GM12878 (cell line): Measurements from ENCODE around the gene ZNF785. TPM values are rescaled to one million over a fixed set of nuclear protein-coding genes. Genes with fewer than 3 reads are reported as not detected.

Source experiments
- ATAC-seq: fragments of 200-7000 bp; cut with Tn5 transposase; 3 replicates; pipeline ENCODE4 v1.9.1; 2020; ENCODE audit warnings: mild to moderate bottlenecking, moderate library complexity
- BruUV-seq: library from RNA; stranded (reverse); fragments of 400-500 nt; replicated peaks from 2 replicates; lab custom pipeline; 2021; lab: Mats Ljungman, UMichigan
- CTCF ChIA-PET: fragments of 300-600 bp; sonication (Branson Sonifier 250); formaldehyde crosslinking; extraction: SDS; loops from one replicate; lab custom pipeline; 2021; ENCODE audit warnings: inconsistent platforms; lab: Yijun Ruan, JAX
- POLR2A ChIA-PET: fragments of 350-600 bp; formaldehyde crosslinking; extraction: SDS; loops from one replicate; lab custom pipeline; 2021; ENCODE audit warnings: inconsistent platforms; lab: Charles Lee
- RAD21 ChIA-PET: fragments of 300-600 bp; sonication (Branson Sonifier 250); formaldehyde crosslinking; loops from one replicate; lab custom pipeline; 2023; ENCODE audit warnings: antibody characterized with exemption; ENCODE audit not compliant: unreplicated experiment; lab: Charles Lee
- SMC1A ChIA-PET: fragments of 300-600 bp; sonication (Branson Sonifier 250); formaldehyde crosslinking; loops from one replicate; lab custom pipeline; 2023; ENCODE audit not compliant: unreplicated experiment, uncharacterized antibody; lab: Charles Lee
- DNase-seq: peaks from one replicate; pipeline ENCODE4 v3.0.0-alpha.2; 2011; ENCODE audit warnings: low read depth, low spot score
- FAIRE-seq: peaks from 3 replicates; lab custom pipeline; 2011; peaks lifted over from hg19 to GRCh38; lab: Jason Lieb, UNC
- H2AFZ ChIP-seq: 2 replicates; pipeline ENCODE4 v1.6.0; 2011; ENCODE audit warnings: low read depth, low read length, control low read depth; ENCODE audit not compliant: control insufficient read depth
- H3K27ac ChIP-seq: 2 replicates; pipeline ENCODE4 v1.5.1; 2011; ENCODE audit warnings: control low read depth; ENCODE audit not compliant: control insufficient read depth, insufficient read depth
- H3K27me3 ChIP-seq, 2 experiments: replicated peaks in 1 of 2; 2 replicates each; pipeline versions ENCODE4 v1.6.0 to v1.6.1; 2011; ENCODE audit warnings: low read length in 1 of 2; ENCODE audit not compliant: control insufficient read depth in 2 of 2, insufficient read depth in 2 of 2
- H3K36me3 ChIP-seq, 2 experiments: 2 replicates each; pipeline ENCODE4 v1.5.1; 2011; ENCODE audit warnings: low read length in 1 of 2; ENCODE audit not compliant: control insufficient read depth in 2 of 2, insufficient read depth in 2 of 2
- H3K4me1 ChIP-seq: 2 replicates; pipeline ENCODE4 v1.6.1; 2011; ENCODE audit warnings: mild to moderate bottlenecking, low read length, moderate library complexity, mixed read lengths; ENCODE audit not compliant: control insufficient read depth, insufficient read depth
- H3K4me2 ChIP-seq: 2 replicates; pipeline ENCODE4 v1.6.0; 2011; ENCODE audit warnings: control low read depth; ENCODE audit not compliant: control insufficient read depth, insufficient read depth
- H3K4me3 ChIP-seq: fragments of 200-600 bp; sonication (generic); 2 replicates; pipeline ENCODE4 v1.5.1; 2016
- H3K79me2 ChIP-seq: 2 replicates; pipeline ENCODE4 v1.6.0; 2011; ENCODE audit warnings: low read length; ENCODE audit not compliant: control insufficient read depth, insufficient read depth
- H3K9ac ChIP-seq: 2 replicates; pipeline ENCODE4 v1.8.0; 2011; ENCODE audit warnings: low read length, control low read depth, mixed read lengths; ENCODE audit not compliant: control insufficient read depth, insufficient read depth
- H3K9me3 ChIP-seq: replicated peaks from 3 replicates; pipeline ENCODE4 v1.5.1; 2011; ENCODE audit warnings: mild to moderate bottlenecking, low read length; ENCODE audit not compliant: control insufficient read depth, insufficient read depth
- H4K20me1 ChIP-seq: 2 replicates; pipeline ENCODE4 v1.6.0; 2011; ENCODE audit not compliant: control insufficient read depth, insufficient read depth
- ATF7 ChIP-seq: fragments of 450-650 bp; IDR thresholded peaks from 2 replicates; pipeline ENCODE4 v1.6.1; 2016; ENCODE audit warnings: low read depth, mild to moderate bottlenecking
- BRCA1 ChIP-seq: IDR thresholded peaks from 2 replicates; pipeline ENCODE4 v1.6.1; 2011; ENCODE audit warnings: low read depth, low read length, improper control_type of control experiment
- EP300 ChIP-seq, 2 experiments: fragments of 150-350 bp in 1 of 2; IDR thresholded peaks; 2 replicates each; pipeline ENCODE4 v1.6.1; 2011 to 2012; ENCODE audit warnings: low read depth in 2 of 2, low read length in 2 of 2, borderline replicate concordance in 1 of 2, improper control_type of control experiment in 1 of 2, inconsistent platforms in 1 of 2; ENCODE audit not compliant: control insufficient read depth in 1 of 2
- MEF2B ChIP-seq: fragments of 450-650 bp; IDR thresholded peaks from 2 replicates; pipeline ENCODE4 v1.6.1; 2018; ENCODE audit warnings: mild to moderate bottlenecking, moderate library complexity; ENCODE audit not compliant: partially characterized antibody, poor library complexity, severe bottlenecking
- POU2F2 ChIP-seq: IDR thresholded peaks from 3 replicates; pipeline ENCODE4 v1.6.1; 2011; ENCODE audit warnings: low read depth, mild to moderate bottlenecking, low read length, borderline replicate concordance
- WGBS: methylation state at CpG from one replicate; pipeline ENCODE4 v1.1.6; 2016; ENCODE audit warnings: low lambda C conversion rate; ENCODE audit not compliant: insufficient replicate concordance, insufficient coverage; ENCODE audit errors: missing lambda C conversion rate; 5-methylcytosine and 5-hydroxymethylcytosine counted together
- in situ Hi-C: fragments of 300-500 bp; cut with MboI; formaldehyde crosslinking; loops from 9 replicates; pipeline ENCODE4 v1.14.3; 2018; ENCODE audit warnings: mixed read lengths
- intact Hi-C: fragments of 100-400 bp; cut with micrococcal nuclease; formaldehyde crosslinking; loops from one replicate; pipeline ENCODE4 v1.14.2; 2022; ENCODE audit not compliant: unreplicated experiment
- polyA plus RNA-seq, 11 experiments: library from polyadenylated mRNA; depleted of rRNA in 4 of 11; unstranded in 6 of 11; stranded (reverse) in 5 of 11; fragments of >200 nt; fragmentation: Nextera tagmentation in 4 of 11; fragmentation: Illumina TruSeq in 1 of 11; extraction: Ambion mirVana in 4 of 11; extraction: Trizol in 1 of 11; gene quantifications; 1 replicate in 1 of 11; 2 replicates in 10 of 11; pipeline versions ENCODE4 v1.2.1 to v1.2.3, GENCODE V29; 2011 to 2016; ENCODE audit warnings: inconsistent platforms in 2 of 11, missing spikeins in 2 of 11, low read depth in 1 of 11
- total RNA-seq, 4 experiments: library from RNA; depleted of rRNA in 3 of 4; stranded (reverse); fragments of >200 nt in 3 of 4; fragmentation: Illumina TruSeq in 1 of 4; extraction: Trizol in 1 of 4; gene quantifications; 2 replicates each; pipeline versions ENCODE4 v1.2.1 to v1.2.3, GENCODE V29; 2013 to 2021
- TF ChIP-seq, protein P1 (sequence below): IDR thresholded peaks from 2 replicates; pipeline ENCODE4 v1.6.1; 2012; ENCODE audit warnings: low read depth, low read length, improper control_type of control experiment
- TF ChIP-seq, protein P2 (sequence below), 3 experiments: IDR thresholded peaks in 2 of 3; conservative IDR thresholded peaks in 1 of 3; 2 replicates each; pipeline ENCODE4 v1.5.1; 2011; ENCODE audit warnings: low read depth in 3 of 3, low read length in 3 of 3, mild to moderate bottlenecking in 3 of 3, control low read depth in 2 of 3, moderate library complexity in 2 of 3, inconsistent platforms in 1 of 3, mixed read lengths in 1 of 3; ENCODE audit not compliant: control insufficient read depth in 2 of 3, insufficient read depth in 1 of 3; ENCODE audit errors: extremely low read depth in 1 of 3

ZNF785 gene
- total and polyA plus RNA-seq, 10 of the 15 experiments (the other 5 are each of a cell fraction or from before 2014, with no cell fraction given), result 0.87 to 11.5 (median 7.5) TPM

- TF ChIP-seq, protein P1, sequence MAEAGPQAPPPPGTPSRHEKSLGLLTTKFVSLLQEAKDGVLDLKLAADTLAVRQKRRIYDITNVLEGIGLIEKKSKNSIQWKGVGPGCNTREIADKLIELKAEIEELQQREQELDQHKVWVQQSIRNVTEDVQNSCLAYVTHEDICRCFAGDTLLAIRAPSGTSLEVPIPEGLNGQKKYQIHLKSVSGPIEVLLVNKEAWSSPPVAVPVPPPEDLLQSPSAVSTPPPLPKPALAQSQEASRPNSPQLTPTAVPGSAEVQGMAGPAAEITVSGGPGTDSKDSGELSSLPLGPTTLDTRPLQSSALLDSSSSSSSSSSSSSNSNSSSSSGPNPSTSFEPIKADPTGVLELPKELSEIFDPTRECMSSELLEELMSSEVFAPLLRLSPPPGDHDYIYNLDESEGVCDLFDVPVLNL, result no peak
- TF ChIP-seq, protein P2, sequence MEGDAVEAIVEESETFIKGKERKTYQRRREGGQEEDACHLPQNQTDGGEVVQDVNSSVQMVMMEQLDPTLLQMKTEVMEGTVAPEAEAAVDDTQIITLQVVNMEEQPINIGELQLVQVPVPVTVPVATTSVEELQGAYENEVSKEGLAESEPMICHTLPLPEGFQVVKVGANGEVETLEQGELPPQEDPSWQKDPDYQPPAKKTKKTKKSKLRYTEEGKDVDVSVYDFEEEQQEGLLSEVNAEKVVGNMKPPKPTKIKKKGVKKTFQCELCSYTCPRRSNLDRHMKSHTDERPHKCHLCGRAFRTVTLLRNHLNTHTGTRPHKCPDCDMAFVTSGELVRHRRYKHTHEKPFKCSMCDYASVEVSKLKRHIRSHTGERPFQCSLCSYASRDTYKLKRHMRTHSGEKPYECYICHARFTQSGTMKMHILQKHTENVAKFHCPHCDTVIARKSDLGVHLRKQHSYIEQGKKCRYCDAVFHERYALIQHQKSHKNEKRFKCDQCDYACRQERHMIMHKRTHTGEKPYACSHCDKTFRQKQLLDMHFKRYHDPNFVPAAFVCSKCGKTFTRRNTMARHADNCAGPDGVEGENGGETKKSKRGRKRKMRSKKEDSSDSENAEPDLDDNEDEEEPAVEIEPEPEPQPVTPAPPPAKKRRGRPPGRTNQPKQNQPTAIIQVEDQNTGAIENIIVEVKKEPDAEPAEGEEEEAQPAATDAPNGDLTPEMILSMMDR (IDR thresholded peaks at IDR 0.05 in 2 of 3, conservative IDR thresholded peaks at IDR 0.05 in 1 of 3; ENCODE audit: control insufficient read depth in 2 of 3, extremely low read depth in 1 of 3, insufficient read depth in 1 of 3, low read depth in 3 of 3, low read length in 3 of 3), result no peak
- no peak for TF ChIP-seq BRCA1
- TF ChIP-seq ATF7, result no peak
- no peak for TF ChIP-seq POU2F2
- no peak for TF ChIP-seq MEF2B
- no peak for TF ChIP-seq EP300 (IDR thresholded peaks at IDR 0.05; ENCODE audit: borderline replicate concordance in 1 of 2, control insufficient read depth in 1 of 2, low read depth in 2 of 2, low read length in 2 of 2)
- Histone ChIP-seq H3K9me3 (no peaks in the 10 kb centered on the region), H3K4me1 (peaks cover 8% of the 10 kb centered on the region), H3K4me3 (peak overlapping the region; percentile 90; the same call in 1 of the 2 replicates), H4K20me1 (no peaks in the 10 kb centered on the region), H3K27ac (no peak overlapping the region), H3K27me3 (no peaks in the 10 kb centered on the region), H2AFZ (no peak overlapping the region), H3K79me2 (peaks cover 27% of the 10 kb centered on the region), H3K4me2 (peak overlapping the region; percentile 32; the same call in 1 of the 2 replicates), H3K9ac (no peak overlapping the region), H3K36me3 (peaks cover 2 to 3% of the 10 kb centered on the region in 2 experiments; a peak in 1 of 4 replicates)
- ChIA-PET SMC1A (interaction anchor here (4.2 to 4.7 kb wide), 3 partner anchors 24 to 103 kb away, joined by 32 to 47 read pairs (median 43); partner anchors contain the start of genes DCTPP1 and ZNF764), CTCF (interaction anchor here (1.2 to 4.7 kb wide), 7 partner anchors 24 to 117 kb away, joined by 3 to 81 read pairs (median 43); partner anchors contain the start of genes DCTPP1, PRR14, SEPHS2 and ZNF764), POLR2A (interaction anchor here (0.6 to 5.2 kb wide), 8 partner anchors 26 to 381 kb away, joined by 3 to 109 read pairs (median 4); partner anchors contain the start of genes ITGAL, ZNF688 and ZNF764), RAD21 (interaction anchor here (1.2 to 5.2 kb wide), 5 partner anchors 24 to 126 kb away, joined by 4 to 129 read pairs (median 44); partner anchors contain the start of genes DCTPP1, ZNF764 and ZNF771)
- DNase-seq, result no peak
- intact Hi-C loops, result no loop called here
- no peak for FAIRE-seq
- BruUV-seq, result no TSS peak
- in situ Hi-C loops, result no loop called here
- WGBS, result 95% methylated on average over 11 of the region's 11 CpGs
- no peak for ATAC-seq
These were observed 52.4 kb downstream of the ZNF785 start for GRCh38 chr16:30533146-30533522.
